Duodenal mucosa (tissue), 2 donors: ENCODE results near the gene NAA25.
"Not testable (repeated sequence)": the region's sequence is repeated elsewhere in the genome, so short reads cannot be mapped to it uniquely, and the experiment has no call there.

Experiments used
- H3K27ac ChIP-seq: one replicate; pipeline ENCODE4 v1.7.0; 2013; ENCODE audit warnings: low read depth, low read length
- H3K27me3 ChIP-seq, 2 donors: one replicate each; pipeline ENCODE4 v1.7.0; 2013; ENCODE audit warnings: low read length in 2 of 2, control low read depth in 1 of 2; ENCODE audit not compliant: insufficient read depth in 2 of 2, control insufficient read depth in 1 of 2
- H3K36me3 ChIP-seq, 2 donors: one replicate each; pipeline ENCODE4 v1.7.0; 2013; ENCODE audit warnings: low read length in 2 of 2, control low read depth in 1 of 2; ENCODE audit not compliant: insufficient read depth in 2 of 2, control insufficient read depth in 1 of 2
- H3K4me1 ChIP-seq, 2 donors: one replicate each; pipeline ENCODE4 v1.7.0; 2013; ENCODE audit warnings: low read length in 2 of 2, control low read depth in 1 of 2; ENCODE audit not compliant: insufficient read depth in 2 of 2, control insufficient read depth in 1 of 2
- H3K4me3 ChIP-seq, 2 donors: one replicate each; pipeline ENCODE4 v1.7.0; 2013; ENCODE audit warnings: low read length in 2 of 2, low read depth in 1 of 2
- H3K9ac ChIP-seq, 2 donors: one replicate each; pipeline ENCODE4 v1.7.0; 2013; ENCODE audit warnings: low read length in 2 of 2, low read depth in 1 of 2
- H3K9me3 ChIP-seq, 2 donors: one replicate each; pipeline ENCODE4 v1.7.0; 2013; ENCODE audit warnings: low read length in 2 of 2, control low read depth in 1 of 2; ENCODE audit not compliant: control insufficient read depth in 1 of 2

NAA25 gene

GRCh38 chr12:112103758-112104503 lies 4.7 kb downstream of the NAA25 start:
- no peaks in the 10 kb centered on the region for H3K27me3 ChIP-seq
- no peak overlapping the region for H3K9ac ChIP-seq
- peaks cover 0 to 23% of the 10 kb centered on the region in 2 donors for H3K36me3 ChIP-seq
- H3K9me3 ChIP-seq, result no peaks in the 10 kb centered on the region
- no peak overlapping the region for H3K27ac ChIP-seq
- peaks cover 21 to 24% of the 10 kb centered on the region in 2 donors for H3K4me1 ChIP-seq
- no peak overlapping the region for H3K4me3 ChIP-seq

- peaks cover 0 to 33% of the 10 kb centered on the region in 2 donors for H3K36me3 ChIP-seq
- H3K27me3 ChIP-seq, H3K9me3 ChIP-seq, H3K9ac ChIP-seq, H3K4me3 ChIP-seq, H3K27ac ChIP-seq: not testable (repeated sequence)
- peaks cover 15 to 23% of the 10 kb centered on the region in 2 donors for H3K4me1 ChIP-seq
These were observed 5.8 kb downstream of the NAA25 start for GRCh38 chr12:112102746-112103145.

GRCh38 chr12:112102127-112102526 lies 6.5 kb downstream of the NAA25 start:
- no peaks in the 10 kb centered on the region for H3K27me3 ChIP-seq
- H3K4me3 ChIP-seq, result no peak overlapping the region
- peaks cover 10 to 17% of the 10 kb centered on the region in 2 donors for H3K4me1 ChIP-seq
- H3K9ac ChIP-seq, result no peak overlapping the region
- no peak overlapping the region for H3K27ac ChIP-seq
- H3K9me3 ChIP-seq, result no peaks in the 10 kb centered on the region
- peaks cover 0 to 34% of the 10 kb centered on the region in 2 donors for H3K36me3 ChIP-seq

GRCh38 chr12:112100500-112100899 lies 8.1 kb downstream of the NAA25 start:
- peaks cover 5 to 36% of the 10 kb centered on the region in 2 donors for H3K36me3 ChIP-seq
- H3K27me3 ChIP-seq, H3K9ac ChIP-seq, H3K4me1 ChIP-seq, H3K4me3 ChIP-seq, H3K27ac ChIP-seq, H3K9me3 ChIP-seq: not testable (repeated sequence)

GRCh38 chr12:112097641-112098040 lies 10.9 kb downstream of the NAA25 start:
- Histone ChIP-seq H3K27me3 (no peaks in the 10 kb centered on the region), H3K9me3 (no peaks in the 10 kb centered on the region), H3K36me3 (peaks cover 5 to 33% of the 10 kb centered on the region in 2 donors), H3K9ac (no peak overlapping the region), H3K4me3 (no peak overlapping the region), H3K4me1 (peaks cover 0 to 5% of the 10 kb centered on the region in 2 donors), H3K27ac (no peak overlapping the region)

- H3K9ac ChIP-seq, result no peak overlapping the region
- no peaks in the 10 kb centered on the region for H3K9me3 ChIP-seq
- no peak overlapping the region for H3K4me3 ChIP-seq
- H3K27ac ChIP-seq, result no peak overlapping the region
- H3K36me3 ChIP-seq, result peaks cover 7 to 41% of the 10 kb centered on the region in 2 donors
- H3K27me3 ChIP-seq, result no peaks in the 10 kb centered on the region
- peaks cover 0 to 5% of the 10 kb centered on the region in 2 donors for H3K4me1 ChIP-seq
These were observed 11.9 kb downstream of the NAA25 start for GRCh38 chr12:112096667-112097066.

- Histone ChIP-seq H3K4me1 (peaks cover 0 to 5% of the 10 kb centered on the region in 2 donors), H3K36me3 (peaks cover 10 to 42% of the 10 kb centered on the region in 2 donors), H3K9me3 (no peaks in the 10 kb centered on the region), H3K27ac (no peak overlapping the region), H3K4me3 (no peak overlapping the region), H3K27me3 (no peaks in the 10 kb centered on the region), H3K9ac (no peak overlapping the region)
These were observed 12.5 kb downstream of the NAA25 start for GRCh38 chr12:112096070-112096469.

GRCh38 chr12:112091563-112091962 lies 17.0 kb downstream of the NAA25 start:
- Histone ChIP-seq H3K27ac (no peak overlapping the region), H3K9ac (no peak overlapping the region), H3K9me3 (no peaks in the 10 kb centered on the region), H3K4me3 (no peak overlapping the region), H3K36me3 (peaks cover 16 to 43% of the 10 kb centered on the region in 2 donors), H3K27me3 (no peaks in the 10 kb centered on the region), H3K4me1 (peaks cover 0 to 2% of the 10 kb centered on the region in 2 donors)

- no peak overlapping the region for H3K9ac ChIP-seq
- H3K4me3 ChIP-seq, result no peak overlapping the region
- H3K36me3 ChIP-seq, result peaks cover 13 to 55% of the 10 kb centered on the region in 2 donors
- H3K4me1 ChIP-seq, result no peaks in the 10 kb centered on the region
- H3K9me3 ChIP-seq, result no peaks in the 10 kb centered on the region
- H3K27me3 ChIP-seq, result no peaks in the 10 kb centered on the region
- H3K27ac ChIP-seq, result no peak overlapping the region
These were observed 20.7 kb downstream of the NAA25 start for GRCh38 chr12:112087851-112088250.

GRCh38 chr12:112087055-112087850 lies 21.3 kb downstream of the NAA25 start:
- Histone ChIP-seq H3K27ac (no peak overlapping the region), H3K4me1 (no peaks in the 10 kb centered on the region), H3K36me3 (peaks cover 13 to 49% of the 10 kb centered on the region in 2 donors), H3K9ac (no peak overlapping the region), H3K4me3 (no peak overlapping the region), H3K27me3 (no peaks in the 10 kb centered on the region), H3K9me3 (no peaks in the 10 kb centered on the region)
